GM18951 (cell line): ENCODE measurements around the gene MTERF4.

Experiments
- POLR2A ChIP-seq: IDR thresholded peaks from 4 replicates; pipeline ENCODE4 v1.6.1; 2011; ENCODE audit warnings: mild to moderate bottlenecking; ENCODE audit not compliant: insufficient read length, insufficient read depth; ENCODE audit errors: extremely low read depth
- in situ Hi-C: fragments of 300-500 bp; cut with MboI; formaldehyde crosslinking; loops from one replicate; pipeline ENCODE4 v1.12.0; 2022; ENCODE audit warnings: low sequenced_read_pairs, mixed read lengths, inconsistent platforms; ENCODE audit not compliant: unreplicated experiment

Gene MTERF4

GRCh38 chr2:241070811-241071676 lies 31.0 kb downstream of the MTERF4 start:
- in situ Hi-C loops, result no loop called here
- no peak for TF ChIP-seq POLR2A

DNA sequence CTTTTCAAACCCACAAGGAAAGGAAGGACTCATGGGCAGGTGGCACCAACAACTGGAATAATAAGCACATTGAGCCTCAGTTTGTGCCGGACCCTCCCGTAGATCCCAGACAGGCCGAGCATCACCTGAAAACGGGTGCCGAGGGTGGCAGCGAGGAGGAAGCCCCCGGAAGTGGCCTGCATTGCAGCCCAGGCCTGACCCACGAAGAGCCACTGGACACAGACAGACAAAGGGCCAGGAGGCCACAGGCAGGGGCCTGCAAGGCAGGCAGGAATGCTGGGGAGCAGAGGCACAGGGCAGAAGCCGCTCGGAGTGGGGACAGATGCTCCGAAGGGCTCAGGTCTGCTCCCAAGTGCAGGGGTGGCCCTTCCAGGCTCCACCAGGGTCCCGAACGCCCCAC lies 31.7 kb downstream of the MTERF4 start:
- no peak for TF ChIP-seq POLR2A
- in situ Hi-C loops, result no loop called here

- in situ Hi-C loops, result no loop called here
- TF ChIP-seq POLR2A, result no peak
Observed at GRCh38 chr2:241069821-241070281, 32.2 kb downstream of the MTERF4 start.

DNA sequence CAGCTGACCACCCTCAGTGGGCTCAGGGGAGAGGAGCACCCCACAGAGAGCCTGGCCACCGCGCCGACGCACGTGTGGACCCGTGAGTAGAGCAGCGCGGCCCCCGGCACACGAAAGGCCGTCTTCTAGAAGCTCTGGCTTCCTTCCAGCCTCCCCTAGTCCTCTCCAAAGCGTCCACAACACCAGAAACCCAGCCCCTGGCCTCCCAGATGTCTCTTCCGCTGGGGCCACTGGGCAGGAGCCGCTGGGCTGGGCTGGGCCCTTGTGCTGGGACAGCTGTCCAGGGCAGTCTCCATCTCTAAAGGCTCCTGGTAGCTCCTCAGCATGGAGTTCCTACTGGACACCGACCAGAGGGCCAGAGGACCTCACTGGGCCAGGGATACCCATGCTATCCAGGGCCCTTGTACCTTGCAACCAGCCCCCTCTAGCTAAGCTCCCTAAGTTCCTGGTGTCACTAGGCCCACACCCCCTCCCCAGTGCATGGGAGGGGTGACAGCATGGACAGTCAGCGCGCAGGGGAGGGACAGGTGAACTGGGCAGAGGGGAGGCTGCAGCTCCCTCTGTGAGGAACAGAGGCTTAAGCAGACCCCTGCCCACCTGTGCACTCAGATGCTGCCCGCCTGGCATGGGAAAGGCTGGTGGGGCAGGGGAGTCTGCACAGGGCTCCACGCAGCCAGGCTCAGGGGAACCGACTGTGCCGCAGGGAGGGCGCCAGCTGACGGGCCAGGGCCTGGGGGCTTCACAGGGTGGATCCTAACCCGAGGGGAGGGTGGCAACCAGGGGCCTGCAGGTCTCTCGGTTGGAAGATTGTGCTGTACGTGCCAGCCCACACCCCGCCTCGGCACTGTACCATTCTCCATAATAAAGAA lies 32.9 kb downstream of the MTERF4 start:
- TF ChIP-seq POLR2A, result no peak
- in situ Hi-C loops, result no loop called here

DNA sequence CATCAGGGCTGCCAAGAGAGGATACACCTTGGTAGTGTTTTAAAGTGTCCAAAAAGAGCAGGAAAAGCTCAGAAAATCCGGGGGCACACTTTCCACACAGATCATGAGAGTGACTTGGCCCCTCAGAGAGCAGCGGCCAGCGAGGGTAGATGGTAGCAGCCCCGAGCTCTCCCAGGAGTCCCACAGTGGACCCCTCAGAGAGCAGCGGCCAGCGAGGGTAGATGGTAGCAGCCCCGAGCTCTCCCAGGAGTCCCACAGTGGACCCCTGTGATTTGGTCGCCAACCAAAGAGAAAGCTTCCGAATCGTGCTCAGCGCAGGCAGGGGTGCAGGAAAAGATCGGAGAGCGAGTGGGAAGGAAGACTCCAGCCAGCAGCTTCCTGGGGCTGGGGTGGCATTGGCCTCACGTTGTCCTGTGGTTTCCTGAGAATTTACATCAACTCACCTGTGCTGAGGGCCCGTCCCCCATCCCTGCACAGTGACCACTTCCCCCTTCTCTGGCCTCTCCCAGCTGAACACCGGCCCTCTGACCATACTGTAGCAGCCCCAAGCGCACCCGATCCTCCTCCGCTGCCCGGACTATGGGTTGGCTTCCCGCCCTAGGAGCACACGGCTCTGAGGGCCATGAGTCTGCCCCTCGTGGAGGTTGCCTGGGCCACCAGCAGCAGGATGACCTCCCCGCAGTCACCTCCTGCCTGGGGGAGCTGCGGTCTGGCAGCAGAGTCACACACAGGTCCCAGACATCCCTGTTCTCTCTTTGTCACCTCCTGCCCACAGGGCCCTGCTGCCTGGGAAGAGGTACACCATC lies 33.7 kb downstream of the MTERF4 start:
- no peak for TF ChIP-seq POLR2A
- in situ Hi-C loops, result no loop called here

GRCh38 chr2:241067501-241068135 lies 34.5 kb downstream of the MTERF4 start:
- no peak for TF ChIP-seq POLR2A
- in situ Hi-C loops, result no loop called here

GRCh38 chr2:241066893-241067341 lies 35.2 kb downstream of the MTERF4 start:
- TF ChIP-seq POLR2A, result no peak
- in situ Hi-C loops, result no loop called here

- in situ Hi-C loops, result no loop called here
- TF ChIP-seq POLR2A, result no peak
Observed at GRCh38 chr2:241066171-241066892, 35.8 kb downstream of the MTERF4 start.

GRCh38 chr2:241065355-241065803 lies 36.7 kb downstream of the MTERF4 start:
- in situ Hi-C loops, result no loop called here
- TF ChIP-seq POLR2A, result no peak

DNA sequence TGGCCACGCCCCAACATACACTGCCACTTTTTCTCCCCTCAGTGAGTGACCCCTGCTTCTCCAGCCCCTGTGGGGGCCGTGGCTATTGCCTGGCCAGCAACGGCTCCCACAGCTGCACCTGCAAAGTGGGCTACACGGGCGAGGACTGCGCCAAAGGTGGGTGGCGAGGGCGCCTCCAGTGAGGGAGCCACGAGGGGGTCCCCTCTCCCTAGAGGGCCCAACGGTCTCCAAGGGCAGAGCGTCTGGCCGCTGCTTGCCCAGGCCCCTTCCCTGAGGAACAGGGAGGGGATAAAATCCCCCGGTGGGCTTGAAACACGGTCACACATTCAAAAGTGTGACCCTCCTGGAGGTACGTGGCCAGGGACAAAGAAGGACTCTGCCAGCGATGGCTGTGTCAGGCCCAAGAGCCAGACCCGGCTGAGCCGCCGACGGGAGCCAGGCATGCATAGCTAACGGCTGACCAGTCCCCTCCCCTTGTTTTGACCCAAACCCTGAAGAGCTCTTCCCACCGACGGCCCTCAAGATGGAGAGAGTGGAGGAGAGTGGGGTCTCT lies 37.2 kb downstream of the MTERF4 start:
- in situ Hi-C loops, result no loop called here
- TF ChIP-seq POLR2A, result no peak

DNA sequence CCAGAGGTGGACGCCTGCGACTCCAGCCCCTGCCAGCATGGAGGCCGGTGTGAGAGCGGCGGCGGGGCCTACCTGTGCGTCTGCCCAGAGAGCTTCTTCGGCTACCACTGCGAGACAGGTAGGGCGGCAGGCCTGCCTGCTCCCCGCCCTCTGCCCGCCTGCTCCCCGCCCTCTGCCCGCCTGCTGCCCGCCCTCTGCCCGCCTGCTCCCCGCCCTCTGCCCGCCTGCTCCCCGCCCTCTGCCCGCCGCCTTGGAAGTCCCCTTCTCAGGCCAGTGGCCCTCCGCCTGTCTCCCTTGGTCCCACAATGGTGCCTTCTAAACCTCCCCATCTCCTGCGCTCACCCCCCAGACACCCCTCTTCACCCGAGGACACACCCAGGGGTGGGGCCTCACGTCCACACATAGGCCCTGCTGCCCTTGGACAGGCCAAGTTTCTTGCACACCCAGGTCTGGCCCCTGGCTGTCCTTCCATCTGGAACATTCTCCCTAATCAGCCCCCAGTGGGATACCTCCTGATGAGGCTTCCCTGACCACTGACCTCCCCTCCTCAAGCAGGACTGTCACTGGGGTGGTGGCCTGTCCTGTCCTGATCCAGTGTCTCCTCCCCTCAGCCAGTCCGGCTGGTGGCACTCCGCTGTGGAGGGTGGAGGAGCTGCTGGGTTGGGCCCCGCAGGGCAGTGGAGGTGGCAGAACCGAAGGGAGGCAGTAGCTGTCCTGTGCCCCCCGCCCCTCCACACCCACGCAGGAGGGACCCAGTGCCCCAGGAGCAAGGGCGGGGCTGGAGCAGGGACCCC lies 37.9 kb downstream of the MTERF4 start:
- TF ChIP-seq POLR2A, result no peak
- in situ Hi-C loops, result no loop called here
